ENCODE results near the gene DCAF17. TPM values are rescaled to one million over a fixed set of nuclear protein-coding genes. Genes with fewer than 3 reads are reported as not detected.

The DCAF17 gene
- total and polyA plus RNA-seq, 4 experiments from 2014 or later: 11.3 to 30.3 (median 19.5) TPM

Other genes with a start within 250 kb of the DCAF17 start
- 10 to 100 TPM; 17.5 to 19.2 TPM for gene METTL8, start 236 bp upstream of the DCAF17 start, total RNA-seq
- gene METTL8, start 236 bp upstream of the DCAF17 start, polyA plus RNA-seq: 10 to 100 TPM; 11.2 to 22.1 TPM
- gene CYBRD1, start 88.2 kb downstream of the DCAF17 start, total RNA-seq: 1 to 10 TPM in 1 of 2 experiments, under 1 TPM in 1; 0.64 to 1.1 TPM
- 1 to 10 TPM in 1 of 2 donors, under 1 TPM in 1; 0.59 to 1.6 TPM for gene CYBRD1, start 88.2 kb downstream of the DCAF17 start, polyA plus RNA-seq